Testis (tissue), 3 donors: ENCODE measurements around the gene NHERF1. TPM values are rescaled to one million over a fixed set of nuclear protein-coding genes. Genes with fewer than 3 reads are reported as not detected.

Experiments
- DNase-seq: peaks from one replicate; pipeline ENCODE4 v3.0.0-alpha.2; 2019
- H3K27ac ChIP-seq, 2 donors: fragments of 200-600 bp; sonication (generic); one replicate each; pipeline ENCODE4 v1.5.1; 2019
- H3K27me3 ChIP-seq: fragments of 200-600 bp; sonication (generic); one replicate; pipeline ENCODE4 v1.5.1; 2019
- H3K36me3 ChIP-seq: fragments of 200-600 bp; sonication (generic); one replicate; pipeline ENCODE4 v1.5.1; 2017; ENCODE audit warnings: low read depth; ENCODE audit errors: missing control alignments
- H3K4me1 ChIP-seq: fragments of 200-600 bp; sonication (generic); one replicate; pipeline ENCODE4 v1.5.1; 2019
- H3K4me3 ChIP-seq, 2 donors: fragments of 200-600 bp; sonication (generic); one replicate each; pipeline ENCODE4 v1.5.1; 2017 to 2019
- H3K9me3 ChIP-seq: fragments of 200-600 bp; sonication (generic); one replicate; pipeline ENCODE4 v1.5.1; 2017
- POLR2A ChIP-seq: fragments of 450-650 bp; IDR thresholded peaks from one replicate; pipeline ENCODE4 v1.6.1; 2017; ENCODE audit warnings: antibody characterized with exemption, mild to moderate bottlenecking, moderate library complexity
- WGBS, 2 donors: methylation state at CpG; one replicate each; pipeline ENCODE4 v1.1.5; 2018; 5-methylcytosine and 5-hydroxymethylcytosine counted together
- intact Hi-C: fragments of 100-400 bp; cut with DNase I; formaldehyde crosslinking; loops from one replicate; pipeline ENCODE4 v1.15.1; 2023; ENCODE audit warnings: low total_unique reads
- polyA plus RNA-seq: library from polyadenylated mRNA; stranded (reverse); fragments of 350-450 nt; fragmentation: Illumina TruSeq; extraction: RNeasy Lipid Tissue Mini Kit (QIAGEN cat#74804); gene quantifications from one replicate; pipeline ENCODE4 v1.2.3, GENCODE V29; 2014; ENCODE audit warnings: low read depth, low replicate concordance; ENCODE audit not compliant: insufficient read depth
- total RNA-seq, 2 donors: library from RNA; depleted of rRNA; stranded (reverse); fragments of >200 nt; gene quantifications; one replicate each; pipeline ENCODE4 v1.2.3, GENCODE V29; 2016
- TF ChIP-seq, protein P1 (sequence below), 3 experiments: fragments of 450-650 bp in 2 of 3; fragments of 200-600 bp in 1 of 3; sonication (generic) in 1 of 3; IDR thresholded peaks; one replicate each; pipeline ENCODE4 v1.5.1; 2016 to 2019; ENCODE audit warnings: antibody characterized with exemption in 3 of 3, mild to moderate bottlenecking in 2 of 3, moderate library complexity in 1 of 3

The NHERF1 gene
- total and polyA plus RNA-seq, 3 donors from 2014 or later = 26.9 to 69.2 (median 28.6) TPM

DNA sequence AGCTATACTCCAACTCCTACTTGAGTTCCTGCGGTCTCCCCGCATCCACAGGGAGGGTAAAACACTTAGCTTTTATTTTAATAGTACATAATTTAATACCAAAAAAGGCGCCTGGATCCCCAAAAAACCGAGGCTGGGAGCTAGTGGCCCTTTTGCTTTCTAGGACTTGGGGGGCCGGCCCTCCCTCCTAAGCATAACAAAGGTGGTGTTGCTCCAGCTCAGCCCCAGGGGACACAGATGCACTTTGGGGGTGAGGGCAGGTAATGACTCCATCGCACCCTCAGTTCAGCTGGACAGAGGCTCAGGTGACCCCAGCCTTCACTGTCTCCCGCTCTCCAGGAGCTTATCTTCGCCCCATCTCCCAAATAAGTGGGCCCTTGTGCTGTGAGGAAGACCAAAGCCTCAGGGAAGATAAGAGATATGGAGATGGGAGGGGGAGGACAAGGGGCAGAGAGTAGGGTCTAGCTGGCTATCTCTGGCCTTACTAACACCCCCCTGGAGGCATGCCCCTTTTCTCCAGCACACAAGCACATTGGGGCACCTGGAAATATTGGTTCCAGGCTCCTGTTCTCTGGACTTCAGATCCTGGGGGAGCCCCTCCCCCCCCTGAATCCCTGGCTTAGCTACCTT lies 2.8 kb upstream of the NHERF1 start:
- Histone ChIP-seq H3K27me3 (no peaks in the 10 kb centered on the region), H3K27ac (no peak overlapping the region), H3K36me3 (no peaks in the 10 kb centered on the region), H3K9me3 (no peaks in the 10 kb centered on the region), H3K4me1 (peaks cover 28% of the 10 kb centered on the region), H3K4me3 (no peak overlapping the region)
- 90% methylated on average over 6 to 8 of the region's 8 CpGs for WGBS, 2 donors
- no peak for DNase-seq
- no peak for TF ChIP-seq POLR2A
- TF ChIP-seq, protein P1, sequence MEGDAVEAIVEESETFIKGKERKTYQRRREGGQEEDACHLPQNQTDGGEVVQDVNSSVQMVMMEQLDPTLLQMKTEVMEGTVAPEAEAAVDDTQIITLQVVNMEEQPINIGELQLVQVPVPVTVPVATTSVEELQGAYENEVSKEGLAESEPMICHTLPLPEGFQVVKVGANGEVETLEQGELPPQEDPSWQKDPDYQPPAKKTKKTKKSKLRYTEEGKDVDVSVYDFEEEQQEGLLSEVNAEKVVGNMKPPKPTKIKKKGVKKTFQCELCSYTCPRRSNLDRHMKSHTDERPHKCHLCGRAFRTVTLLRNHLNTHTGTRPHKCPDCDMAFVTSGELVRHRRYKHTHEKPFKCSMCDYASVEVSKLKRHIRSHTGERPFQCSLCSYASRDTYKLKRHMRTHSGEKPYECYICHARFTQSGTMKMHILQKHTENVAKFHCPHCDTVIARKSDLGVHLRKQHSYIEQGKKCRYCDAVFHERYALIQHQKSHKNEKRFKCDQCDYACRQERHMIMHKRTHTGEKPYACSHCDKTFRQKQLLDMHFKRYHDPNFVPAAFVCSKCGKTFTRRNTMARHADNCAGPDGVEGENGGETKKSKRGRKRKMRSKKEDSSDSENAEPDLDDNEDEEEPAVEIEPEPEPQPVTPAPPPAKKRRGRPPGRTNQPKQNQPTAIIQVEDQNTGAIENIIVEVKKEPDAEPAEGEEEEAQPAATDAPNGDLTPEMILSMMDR (IDR thresholded peaks at IDR 0.05) = no peak
- intact Hi-C loops = no loop called here

DNA sequence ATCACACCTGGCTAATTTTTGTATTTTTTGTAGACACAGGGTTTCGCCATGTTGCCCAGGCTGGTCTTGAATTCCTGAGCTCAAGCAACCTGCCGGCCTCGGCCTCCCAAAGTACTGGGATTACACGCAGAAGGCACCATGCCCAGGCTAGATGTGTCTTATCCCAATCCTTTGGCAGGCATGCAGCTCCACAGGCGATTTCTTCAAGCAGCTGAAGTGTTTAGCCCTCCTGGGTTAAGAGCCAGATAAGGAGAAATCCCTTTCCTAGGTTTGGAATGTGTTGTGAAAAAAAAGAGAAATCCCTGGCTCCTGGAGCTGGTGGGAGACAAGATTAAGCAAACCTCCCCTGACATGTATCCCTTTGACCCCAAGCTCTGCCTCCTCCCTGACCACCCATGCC lies 2.1 kb upstream of the NHERF1 start:
- Histone ChIP-seq H3K4me3 (no peak overlapping the region), H3K36me3 (no peaks in the 10 kb centered on the region), H3K9me3 (no peaks in the 10 kb centered on the region), H3K4me1 (peaks cover 28% of the 10 kb centered on the region), H3K27ac (peak overlapping the region in 1 of 2 donors; percentile 21), H3K27me3 (no peaks in the 10 kb centered on the region)
- no peak for DNase-seq
- TF ChIP-seq, protein P1 (IDR thresholded peaks at IDR 0.05) = no peak
- no peak for TF ChIP-seq POLR2A
- intact Hi-C loops = no loop called here
- WGBS, 2 donors = 52 to 57% methylated on average over 5 of the region's 5 CpGs

DNA sequence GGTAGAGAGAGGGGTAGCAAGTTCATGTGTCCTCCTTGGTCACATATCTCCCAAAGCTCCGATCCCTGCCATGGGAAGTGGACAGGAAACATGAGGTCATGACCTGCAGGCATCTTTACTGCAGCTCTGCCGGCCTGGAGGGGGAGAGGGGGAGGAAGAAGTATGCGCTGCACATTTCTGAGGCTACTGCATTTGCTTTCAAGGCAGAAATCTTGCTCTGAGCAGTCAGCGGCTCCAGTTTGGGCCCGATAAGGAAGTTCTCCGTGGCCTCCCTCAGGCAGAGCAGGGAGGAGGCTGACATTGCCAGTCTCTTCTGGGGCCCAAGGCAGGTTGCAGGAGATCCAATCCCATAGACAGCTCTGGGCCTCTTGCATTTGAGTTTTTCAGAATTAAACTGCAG lies 1.5 kb upstream of the NHERF1 start:
- DNase-seq = no peak
- Histone ChIP-seq H3K9me3 (no peaks in the 10 kb centered on the region), H3K4me1 (peaks cover 32% of the 10 kb centered on the region), H3K27me3 (no peaks in the 10 kb centered on the region), H3K4me3 (no peak overlapping the region), H3K27ac (peak overlapping the region; percentile 21 to 41), H3K36me3 (no peaks in the 10 kb centered on the region)
- 0 to 12% methylated on average over 2 to 6 of the region's 6 CpGs for WGBS, 2 donors
- TF ChIP-seq POLR2A = no peak
- TF ChIP-seq, protein P1 (IDR thresholded peaks at IDR 0.05) = no peak
- intact Hi-C loops = no loop called here

DNA sequence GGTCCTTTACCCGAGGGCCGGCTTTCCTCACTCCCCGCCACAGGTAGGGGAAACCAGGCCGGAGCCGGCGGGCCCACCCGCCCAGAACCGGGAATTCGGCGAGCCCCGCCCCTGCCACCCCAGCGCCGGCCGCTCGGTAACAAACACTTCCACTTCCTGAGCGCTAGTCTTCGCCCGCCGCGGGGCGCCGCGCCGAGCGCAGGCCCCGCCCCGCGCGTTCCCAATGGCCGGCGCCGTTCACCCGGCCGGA lies 224 bp upstream of the NHERF1 start:
- peak overlapping the region; percentile 56 to 79 for H3K27ac ChIP-seq
- intact Hi-C loops = no loop called here
- H3K36me3 ChIP-seq = no peaks in the 10 kb centered on the region
- 0% methylated on average over 24 to 28 of the region's 34 CpGs for WGBS, 2 donors
- H3K9me3 ChIP-seq = no peaks in the 10 kb centered on the region
- TF ChIP-seq POLR2A = no peak
- TF ChIP-seq, protein P1 (IDR thresholded peaks at IDR 0.05) = peak in 1 of 3 experiments; percentile 30
- peaks cover 38% of the 10 kb centered on the region for H3K4me1 ChIP-seq
- DNase-seq = no peak
- no peaks in the 10 kb centered on the region for H3K27me3 ChIP-seq
- H3K4me3 ChIP-seq = peak overlapping the region; percentile 87 to 91

DNA sequence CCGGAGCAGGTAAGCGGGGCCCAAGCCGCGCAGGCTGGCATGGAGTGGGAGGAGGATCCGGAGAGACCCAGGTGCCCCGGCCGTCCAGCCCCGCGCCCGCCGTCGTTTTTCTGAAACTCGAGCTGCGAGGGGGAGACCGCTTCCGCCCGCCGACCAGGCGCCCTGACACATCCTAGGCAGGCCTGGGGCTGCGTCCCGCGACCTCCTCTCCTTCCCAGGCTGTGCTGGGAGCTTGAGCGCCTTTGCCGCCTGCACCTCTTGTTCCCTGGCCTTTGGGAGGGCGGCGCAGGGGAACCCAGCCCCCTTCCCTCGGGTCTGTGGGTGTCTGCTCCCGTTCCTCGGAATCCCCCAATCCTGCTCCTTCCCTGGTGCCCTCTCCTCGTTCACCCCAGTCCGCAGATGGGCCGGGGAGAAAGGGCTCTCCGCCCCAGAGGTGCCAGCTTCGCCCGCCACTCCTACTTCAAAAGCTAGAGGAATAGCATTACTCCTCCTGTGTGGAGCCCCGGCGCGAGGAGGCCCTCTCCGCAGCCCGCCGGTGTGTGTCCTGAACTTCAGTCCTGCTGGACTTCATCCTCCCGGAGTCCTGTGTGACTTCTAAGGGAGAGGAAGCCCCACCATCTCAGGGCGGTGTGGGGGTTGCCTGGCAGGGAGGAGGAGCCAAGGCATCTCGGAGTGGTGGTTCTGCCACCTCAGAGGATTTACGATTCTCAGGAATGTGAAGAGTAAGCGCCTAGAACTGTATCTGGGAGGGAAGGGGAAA lies 1.0 kb downstream of the NHERF1 start:
- Histone ChIP-seq H3K4me1 (peaks cover 38% of the 10 kb centered on the region), H3K36me3 (no peaks in the 10 kb centered on the region), H3K9me3 (no peaks in the 10 kb centered on the region), H3K27me3 (no peaks in the 10 kb centered on the region), H3K4me3 (peak overlapping the region; percentile 87 to 91), H3K27ac (peak overlapping the region; percentile 60 to 79)
- intact Hi-C loops = no loop called here
- no peak for TF ChIP-seq POLR2A
- TF ChIP-seq, protein P1 (IDR thresholded peaks at IDR 0.05) = no peak
- WGBS, 2 donors = 3 to 7% methylated on average over 38 to 41 of the region's 46 CpGs
- no peak for DNase-seq
